H1 (cell line): ENCODE results near the gene CSHL1. TPM values are rescaled to one million over a fixed set of nuclear protein-coding genes. Genes with fewer than 3 reads are reported as not detected.

ENCODE experiments used
- BACH1 ChIP-seq: IDR thresholded peaks from 2 replicates; pipeline ENCODE4 v1.6.1; 2012; ENCODE audit warnings: low read length, improper control_type of control experiment
- BCL11A ChIP-seq, 2 experiments: IDR thresholded peaks; one replicate each; pipeline ENCODE4 v1.6.1; 2011; ENCODE audit warnings: low read depth in 2 of 2, low read length in 2 of 2, mild to moderate bottlenecking in 2 of 2
- polyA plus RNA-seq, 7 experiments: library from polyadenylated mRNA; depleted of rRNA in 3 of 7; stranded (reverse) in 5 of 7; unstranded in 2 of 7; fragments of >200 nt in 5 of 7; fragments of 200-250 nt in 2 of 7; gene quantifications; 1 replicate in 5 of 7; 2 replicates in 1 of 7; 4 replicates in 1 of 7; pipeline versions ENCODE4 v1.2.1 to v1.2.3, GENCODE V29; 2011 to 2013; ENCODE audit warnings: missing spikeins in 2 of 7, mixed read lengths in 2 of 7
- total RNA-seq: library from RNA; stranded (reverse); fragmentation: NEBNext Ultra II Directional; extraction: Animal tissue kit (Norgen Biotek cat#: 25700); gene quantifications from 2 replicates; pipeline ENCODE4 v1.2.1, GENCODE V29; 2021

The CSHL1 gene
- total and polyA plus RNA-seq, 2 of the 8 experiments (the other 6 are each of a cell fraction or from before 2014, with no cell fraction given), result not detected

GRCh38 chr17:63940584-63940983, 29.5 kb upstream of the CSHL1 start (continued):
- TF ChIP-seq BCL11A (IDR thresholded peaks at IDR 0.05; ENCODE audit: low read depth in 2 of 2, low read length in 2 of 2) (no peak), BACH1 (no peak)
- TF ChIP-seq, all 59 proteins: peak for 0
